ENCODE measurements around the gene STX17. TPM values are rescaled to one million over a fixed set of nuclear protein-coding genes. Genes with fewer than 3 reads are reported as not detected.

STX17 gene
- total RNA-seq, 1 donor from 2014 or later: 23.1 TPM

GRCh38 chr9:99911600-99911999 is 5.1 kb downstream of the STX17 start:
- no peak for DNase-seq

GRCh38 chr9:99916650-99917049 is 10.2 kb downstream of the STX17 start:
- DNase-seq: no peak

DNA sequence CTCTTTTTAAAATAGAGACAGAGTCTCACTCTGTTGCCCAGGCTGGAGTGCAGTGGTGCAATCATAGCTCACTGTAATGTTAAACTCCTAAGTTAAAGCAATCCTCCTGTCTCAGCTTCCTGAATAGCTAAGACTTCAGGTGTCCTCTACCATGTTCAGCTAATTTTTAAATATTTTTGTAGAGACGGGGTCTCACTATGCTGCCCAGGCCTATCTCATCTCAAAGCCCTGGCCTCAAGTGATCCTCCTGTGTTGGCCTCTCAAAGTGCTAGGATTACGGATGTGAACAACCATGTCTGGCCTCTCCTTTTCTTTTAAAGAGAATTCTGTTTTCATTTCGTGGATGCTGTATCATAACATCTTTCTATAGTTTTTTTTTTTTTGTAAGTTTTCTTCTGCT is 11.7 kb downstream of the STX17 start:
- no peak for DNase-seq

DNA sequence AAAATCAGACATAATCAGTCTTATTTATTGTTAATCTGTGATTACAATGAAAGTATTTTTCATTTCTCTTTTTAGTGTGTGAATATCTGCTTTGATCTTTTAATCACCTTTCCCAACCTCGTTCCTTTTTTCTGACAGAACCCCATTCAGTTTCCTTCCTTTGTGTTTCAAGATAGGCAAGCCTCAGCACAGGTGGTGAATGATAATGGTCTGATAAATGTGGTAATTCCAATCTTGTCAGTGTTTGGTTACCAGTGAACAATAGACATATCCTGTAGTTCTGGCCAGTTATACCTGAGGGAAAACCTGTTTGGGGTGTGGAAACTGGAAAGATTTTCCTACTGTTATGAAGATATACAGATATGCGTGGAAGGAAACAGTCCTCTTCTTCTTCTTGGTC is 13.5 kb downstream of the STX17 start:
- peak; percentile 6 for DNase-seq

GRCh38 chr9:99921875-99922710 is 15.6 kb downstream of the STX17 start:
- DNase-seq: no peak

DNA sequence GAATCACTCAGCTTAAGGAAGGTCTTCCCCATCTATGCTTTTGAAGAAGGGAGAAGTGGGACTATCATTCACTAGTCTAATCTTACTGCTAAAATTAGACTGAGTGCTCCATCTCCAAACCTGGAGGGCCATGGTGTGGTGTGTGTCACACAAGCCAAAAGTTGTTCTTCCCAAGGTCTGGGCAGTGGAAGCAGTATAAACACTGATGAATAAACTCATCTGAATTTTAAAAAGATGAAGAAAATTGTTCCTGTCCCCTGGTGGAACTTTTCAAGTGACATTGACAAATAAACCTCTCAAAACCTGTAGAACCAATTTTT is 16.2 kb downstream of the STX17 start:
- no peak for DNase-seq

DNA sequence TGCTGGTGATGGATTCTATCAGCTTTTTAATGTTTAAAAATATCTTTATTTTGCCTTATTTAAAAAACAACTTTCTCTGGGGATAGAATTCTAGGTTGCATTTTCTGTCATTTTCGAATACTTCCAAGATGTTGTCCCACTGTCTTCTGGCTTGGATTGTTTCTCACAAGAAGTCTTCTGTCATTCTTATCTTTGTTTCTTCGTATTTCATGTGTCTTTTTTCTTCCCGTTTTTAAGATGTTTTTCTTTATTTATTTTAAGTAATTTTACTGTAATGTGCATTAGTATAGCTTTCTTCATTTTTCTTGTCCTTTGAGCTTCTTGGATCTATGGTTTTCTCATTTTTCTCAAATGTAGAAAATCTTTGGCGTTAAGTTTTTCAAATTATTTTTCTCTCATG is 19.1 kb downstream of the STX17 start:
- no peak for DNase-seq

- DNase-seq: no peak
Measured at GRCh38 chr9:99929652-99930051, 23.2 kb downstream of the STX17 start.

DNA sequence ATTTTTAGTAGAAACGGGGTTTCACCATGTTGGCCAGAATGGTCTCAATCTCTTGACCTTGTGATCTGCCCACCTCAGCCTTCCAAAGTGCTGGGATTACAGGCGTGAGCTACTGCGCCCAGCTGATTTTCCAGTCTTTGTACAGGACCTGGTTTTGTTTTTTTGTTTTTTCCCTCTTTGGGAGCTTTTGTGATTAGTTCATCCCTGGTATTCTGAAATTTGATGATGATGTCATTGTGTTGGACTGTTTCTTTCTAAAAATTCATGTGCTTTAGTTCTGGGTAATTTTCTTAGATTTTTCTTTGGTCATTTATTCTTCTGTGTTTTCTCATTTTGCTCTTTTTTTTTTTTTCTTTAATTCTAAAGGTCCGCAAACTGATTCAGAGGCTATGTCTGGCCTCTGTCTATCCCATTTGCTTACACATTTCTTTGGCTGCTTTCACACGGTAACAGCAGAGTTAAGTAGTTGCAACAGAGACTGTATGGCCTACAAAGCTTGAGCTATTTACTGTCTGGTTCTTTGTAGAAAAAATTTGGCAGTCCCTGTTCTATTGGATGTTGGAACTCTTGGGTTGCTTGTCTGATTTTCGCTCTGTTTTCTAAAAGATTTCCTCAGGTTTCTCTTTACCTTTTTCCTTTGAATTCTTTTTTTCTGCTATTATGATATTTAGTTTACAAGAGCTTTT is 24.8 kb downstream of the STX17 start:
- no peak for DNase-seq

- DNase-seq: no peak
Measured at GRCh38 chr9:99936947-99937587, 30.6 kb downstream of the STX17 start.

DNA sequence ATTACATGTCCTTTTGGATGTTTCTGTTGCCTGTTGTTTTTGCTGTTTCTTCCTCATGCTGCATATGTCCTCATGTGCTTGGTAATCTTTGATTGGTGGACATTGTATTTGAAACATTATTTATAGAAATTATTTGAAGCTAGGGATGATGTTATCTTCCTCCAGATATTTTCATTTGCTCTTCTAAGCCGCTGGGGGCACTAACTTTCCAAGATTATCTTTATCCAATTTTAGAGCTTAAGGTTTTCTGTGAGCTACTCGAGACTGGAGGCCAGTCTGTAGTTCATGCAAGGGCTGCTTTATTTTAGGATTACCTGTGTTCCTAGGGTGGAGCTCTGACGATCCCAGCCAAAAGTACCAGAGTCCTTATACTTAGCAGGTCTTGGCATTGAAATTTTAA is 40.9 kb downstream of the STX17 start:
- peak; percentile 3 for DNase-seq

DNA sequence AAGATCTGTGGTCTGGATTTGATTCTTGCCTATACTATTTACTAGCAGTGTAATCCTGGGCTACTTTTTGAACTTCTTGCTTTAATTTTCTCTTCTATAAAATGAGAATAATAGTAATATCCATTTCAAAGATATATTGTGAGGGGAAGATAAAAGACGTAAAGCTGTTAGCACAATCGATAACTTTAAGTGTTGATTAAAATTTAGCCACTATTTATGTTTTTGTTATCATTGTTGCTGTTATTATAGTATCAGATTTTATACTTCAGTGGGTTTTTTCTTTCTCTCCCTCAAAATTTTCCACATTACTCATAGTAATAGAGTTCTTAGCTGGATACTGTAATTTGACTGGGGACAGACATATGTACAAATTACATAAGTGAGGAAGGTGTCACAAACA is 42.0 kb downstream of the STX17 start:
- no peak for DNase-seq

- DNase-seq: peak; percentile 89
Measured at GRCh38 chr9:99948896-99949295, 42.4 kb downstream of the STX17 start.

DNA sequence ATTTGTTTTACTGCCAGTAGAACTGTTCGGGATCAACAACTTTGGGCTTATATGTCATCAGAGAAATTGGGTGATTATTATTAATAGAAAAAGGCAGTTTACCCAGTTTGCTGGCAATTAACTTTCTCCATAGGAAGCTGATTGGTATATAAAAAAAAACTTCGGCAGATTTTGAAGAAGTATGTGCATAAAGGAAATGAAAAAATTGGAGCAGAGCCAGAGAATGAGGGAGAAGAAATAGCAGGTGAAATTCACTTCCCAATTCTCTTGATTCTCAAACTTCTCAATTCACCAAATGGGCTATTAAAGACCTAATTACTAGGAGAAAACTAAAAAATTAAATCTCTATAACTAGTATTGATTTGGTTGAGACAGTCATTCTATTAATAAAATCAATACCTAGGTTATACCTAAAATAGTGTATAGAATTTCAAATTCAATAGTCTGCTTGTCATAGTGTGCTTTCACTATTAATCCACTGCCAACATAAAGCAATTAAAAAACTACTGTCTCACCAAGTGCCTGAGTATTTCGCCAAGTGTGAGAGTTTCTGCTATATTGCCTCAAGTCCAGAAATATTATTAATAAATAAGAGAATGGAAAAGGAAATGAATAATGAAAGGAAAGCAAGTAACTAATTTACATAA is 47.5 kb downstream of the STX17 start:
- DNase-seq: no peak

GRCh38 chr9:99954819-99955218 is 48.4 kb downstream of the STX17 start:
- DNase-seq: no peak

GRCh38 chr9:99955606-99956005 is 49.2 kb downstream of the STX17 start:
- DNase-seq: no peak

- no peak for DNase-seq
Measured at GRCh38 chr9:99962680-99963261, 56.3 kb downstream of the STX17 start.

GRCh38 chr9:99964336-99964735 is 57.9 kb downstream of the STX17 start:
- DNase-seq: no peak

- no peak for DNase-seq
Measured at GRCh38 chr9:99966001-99966400, 59.5 kb downstream of the STX17 start.

GRCh38 chr9:99966716-99967115 is 60.3 kb downstream of the STX17 start:
- peak; percentile 83 for DNase-seq

DNA sequence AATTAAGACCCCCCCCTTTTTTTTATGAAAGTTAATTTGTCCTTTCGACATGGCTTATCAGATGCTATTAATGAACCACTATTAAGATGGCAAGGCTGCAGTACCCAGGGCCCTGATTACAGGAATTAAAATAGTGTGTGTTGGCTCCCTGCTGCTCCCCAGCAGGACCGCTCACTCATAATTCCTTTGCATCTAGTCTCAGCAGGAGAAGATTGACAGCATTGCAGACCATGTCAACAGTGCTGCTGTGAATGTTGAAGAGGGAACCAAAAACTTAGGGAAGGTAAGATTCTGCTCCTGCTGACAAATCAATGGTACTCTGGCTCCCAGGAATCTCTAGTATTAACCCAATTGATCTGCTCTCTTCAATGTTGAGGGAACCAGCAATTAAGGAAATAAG is 61.0 kb downstream of the STX17 start:
- DNase-seq: no peak

- DNase-seq: no peak
Measured at GRCh38 chr9:99970481-99970880, 64.0 kb downstream of the STX17 start.

- no peak for DNase-seq
Measured at GRCh38 chr9:99971410-99971809, 65.0 kb downstream of the STX17 start.

Measured in dermis blood vessel endothelial cell (primary cell).